ENCODE measurements around the gene STK24.

DNA sequence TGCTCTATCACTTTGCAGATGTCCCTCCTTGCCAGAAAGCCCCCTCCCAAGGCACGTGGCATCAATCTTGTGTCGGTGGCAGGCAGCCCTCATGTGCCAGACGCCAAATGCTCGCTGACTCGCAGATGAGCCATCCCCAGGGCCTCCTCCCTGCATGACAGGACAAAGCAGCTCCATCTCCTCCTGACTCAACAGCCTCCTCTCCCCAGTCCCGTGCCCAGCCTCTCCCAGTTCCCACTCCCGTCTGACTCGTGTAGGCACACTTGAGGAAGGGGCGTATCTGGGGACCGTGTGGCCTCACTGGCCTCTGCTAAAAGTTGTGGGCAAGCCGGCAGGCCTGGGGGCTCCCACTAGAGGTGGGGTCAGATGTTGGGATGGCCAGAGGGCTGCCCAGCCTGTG lies 133.6 kb downstream of the STK24 start:
- TF ChIP-seq SMC3 (IDR thresholded peaks at IDR 0.05; ENCODE audit: borderline replicate concordance, low read length) (no peak), SIX5 (IDR thresholded peaks at IDR 0.05; ENCODE audit: low read depth, low read length, severe bottlenecking) (no peak), CEBPB (IDR thresholded peaks at IDR 0.05; ENCODE audit: borderline replicate concordance in 1 of 2, low read depth in 2 of 2, low read length in 2 of 2) (no peak), NFYB (IDR thresholded peaks at IDR 0.05; ENCODE audit: insufficient read depth, low read depth, low read length) (no peak), SRF (IDR thresholded peaks at IDR 0.05; ENCODE audit: low read depth in 2 of 2, low read length in 2 of 2) (no peak), EZH2 (IDR thresholded peaks at IDR 0.05; ENCODE audit: borderline replicate concordance, control insufficient read depth, low read depth, low read length) (no peak), JUND (IDR thresholded peaks at IDR 0.05; ENCODE audit: low read depth, low read length) (no peak), SIN3A (IDR thresholded peaks at IDR 0.05; ENCODE audit: low read depth, low read length) (no peak)
- TF ChIP-seq, protein P1, sequence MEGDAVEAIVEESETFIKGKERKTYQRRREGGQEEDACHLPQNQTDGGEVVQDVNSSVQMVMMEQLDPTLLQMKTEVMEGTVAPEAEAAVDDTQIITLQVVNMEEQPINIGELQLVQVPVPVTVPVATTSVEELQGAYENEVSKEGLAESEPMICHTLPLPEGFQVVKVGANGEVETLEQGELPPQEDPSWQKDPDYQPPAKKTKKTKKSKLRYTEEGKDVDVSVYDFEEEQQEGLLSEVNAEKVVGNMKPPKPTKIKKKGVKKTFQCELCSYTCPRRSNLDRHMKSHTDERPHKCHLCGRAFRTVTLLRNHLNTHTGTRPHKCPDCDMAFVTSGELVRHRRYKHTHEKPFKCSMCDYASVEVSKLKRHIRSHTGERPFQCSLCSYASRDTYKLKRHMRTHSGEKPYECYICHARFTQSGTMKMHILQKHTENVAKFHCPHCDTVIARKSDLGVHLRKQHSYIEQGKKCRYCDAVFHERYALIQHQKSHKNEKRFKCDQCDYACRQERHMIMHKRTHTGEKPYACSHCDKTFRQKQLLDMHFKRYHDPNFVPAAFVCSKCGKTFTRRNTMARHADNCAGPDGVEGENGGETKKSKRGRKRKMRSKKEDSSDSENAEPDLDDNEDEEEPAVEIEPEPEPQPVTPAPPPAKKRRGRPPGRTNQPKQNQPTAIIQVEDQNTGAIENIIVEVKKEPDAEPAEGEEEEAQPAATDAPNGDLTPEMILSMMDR (IDR thresholded peaks at IDR 0.05 in 2 of 3, conservative IDR thresholded peaks at IDR 0.05 in 1 of 3; ENCODE audit: control insufficient read depth in 2 of 3, extremely low read depth in 1 of 3, insufficient read depth in 1 of 3, low read depth in 3 of 3, low read length in 3 of 3): no peak
- TF ChIP-seq, protein P2, sequence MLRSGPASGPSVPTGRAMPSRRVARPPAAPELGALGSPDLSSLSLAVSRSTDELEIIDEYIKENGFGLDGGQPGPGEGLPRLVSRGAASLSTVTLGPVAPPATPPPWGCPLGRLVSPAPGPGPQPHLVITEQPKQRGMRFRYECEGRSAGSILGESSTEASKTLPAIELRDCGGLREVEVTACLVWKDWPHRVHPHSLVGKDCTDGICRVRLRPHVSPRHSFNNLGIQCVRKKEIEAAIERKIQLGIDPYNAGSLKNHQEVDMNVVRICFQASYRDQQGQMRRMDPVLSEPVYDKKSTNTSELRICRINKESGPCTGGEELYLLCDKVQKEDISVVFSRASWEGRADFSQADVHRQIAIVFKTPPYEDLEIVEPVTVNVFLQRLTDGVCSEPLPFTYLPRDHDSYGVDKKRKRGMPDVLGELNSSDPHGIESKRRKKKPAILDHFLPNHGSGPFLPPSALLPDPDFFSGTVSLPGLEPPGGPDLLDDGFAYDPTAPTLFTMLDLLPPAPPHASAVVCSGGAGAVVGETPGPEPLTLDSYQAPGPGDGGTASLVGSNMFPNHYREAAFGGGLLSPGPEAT (IDR thresholded peaks at IDR 0.05; ENCODE audit: low read depth): no peak
